K562 (cell line): ENCODE data around the gene EEF2. TPM values are rescaled to one million over a fixed set of nuclear protein-coding genes. Genes with fewer than 3 reads are reported as not detected.
A peak's percentile ranks its signal among the peaks of the same experiment; 100 is the strongest.

Experiments used
- KAT7 ChIP-seq: sonication (generic); formaldehyde crosslinking; IDR thresholded peaks from 2 replicates; pipeline ENCODE4 v1.8.0; 2022; ENCODE audit warnings: missing genetic modification reagents, mild to moderate bottlenecking, borderline replicate concordance
- RBM15 ChIP-seq: fragments of 200-400 bp; formaldehyde crosslinking; IDR thresholded peaks from 2 replicates; pipeline ENCODE4 v1.6.1; 2018; ENCODE audit warnings: mild to moderate bottlenecking, low read length, moderate library complexity; ENCODE audit not compliant: insufficient read depth
- SIN3B ChIP-seq: fragments of 450-650 bp; IDR thresholded peaks from 2 replicates; pipeline ENCODE4 v1.6.1; 2017; ENCODE audit warnings: low read depth, mild to moderate bottlenecking, moderate library complexity
- SIX5 ChIP-seq, 2 experiments: IDR thresholded peaks; 2 replicates each; pipeline ENCODE4 v1.6.1; 2011; ENCODE audit warnings: low read length in 2 of 2, borderline replicate concordance in 1 of 2, low read depth in 1 of 2, mild to moderate bottlenecking in 1 of 2, moderate library complexity in 1 of 2; ENCODE audit not compliant: insufficient read depth in 1 of 2
- ZBTB26 ChIP-seq: fragments of 450-650 bp; formaldehyde crosslinking; IDR thresholded peaks from 2 replicates; pipeline ENCODE4 v1.4.0; 2022; ENCODE audit warnings: missing genetic modification characterization
- ZBTB40 ChIP-seq, 2 experiments: fragments of 450-650 bp in 1 of 2; sonication (generic) in 1 of 2; formaldehyde crosslinking in 1 of 2; IDR thresholded peaks; 2 replicates each; pipeline versions ENCODE4 v1.7.1 to v1.9.0; 2016 to 2022; ENCODE audit warnings: inconsistent platforms in 1 of 2, mild to moderate bottlenecking in 1 of 2, missing genetic modification reagents in 1 of 2
- ZNF165 ChIP-seq: fragments of 250-450 bp; sonication (Bioruptor Pico); IDR thresholded peaks from 2 replicates; pipeline ENCODE4 v1.4.0; 2020; ENCODE audit warnings: borderline replicate concordance
- ZNF431 ChIP-seq: sonication (generic); formaldehyde crosslinking; IDR thresholded peaks from 2 replicates; pipeline ENCODE4 v1.8.0; 2022; ENCODE audit warnings: mild to moderate bottlenecking, missing genetic modification reagents
- ZNF766 ChIP-seq: fragments of 200-800 bp; sonication (Bioruptor generic); conservative IDR thresholded peaks from 2 replicates; pipeline ENCODE4 v1.6.1; 2016; ENCODE audit warnings: missing genetic modification characterization, missing compliant biosample characterization
- polyA plus RNA-seq, 8 experiments: library from polyadenylated mRNA; depleted of rRNA in 4 of 8; stranded (reverse) in 5 of 8; unstranded in 3 of 8; fragments of >200 nt; fragmentation: Nextera tagmentation in 2 of 8; fragmentation: Illumina TruSeq in 1 of 8; extraction: Ambion mirVana in 2 of 8; extraction: Trizol in 1 of 8; gene quantifications; 2 replicates each; pipeline versions ENCODE4 v1.2.1 to v1.2.3, GENCODE V29; 2011 to 2014; ENCODE audit warnings: inconsistent platforms in 1 of 8, missing spikeins in 1 of 8
- total RNA-seq, 7 experiments: library from RNA; depleted of rRNA in 6 of 7; stranded (reverse); fragments of >200 nt in 6 of 7; fragmentation: Illumina TruSeq in 2 of 7; extraction: Trizol in 2 of 7; gene quantifications; 2 replicates each; pipeline versions ENCODE4 v1.2.1 to v1.2.3, GENCODE V29; 2011 to 2021; ENCODE audit warnings: low replicate concordance in 1 of 7
- TF ChIP-seq, protein P1 (sequence below), 2 experiments: fragments of 450-650 bp in 1 of 2; IDR thresholded peaks; 2 replicates each; pipeline ENCODE4 v1.6.1; 2011 to 2017; ENCODE audit warnings: low read depth in 2 of 2, antibody characterized with exemption in 1 of 2, borderline replicate concordance in 1 of 2, low read length in 1 of 2, mild to moderate bottlenecking in 1 of 2, mixed read lengths in 1 of 2; ENCODE audit not compliant: control insufficient read depth in 1 of 2

The EEF2 gene
- total and polyA plus RNA-seq, 9 of the 15 experiments (the other 6 are each of a cell fraction or from before 2014, with no cell fraction given) = 372 to 3,003 (median 1,453) TPM

GRCh38 chr19:3979674-3980352 lies 5.5 kb downstream of the EEF2 start (continued):
- TF ChIP-seq ZBTB40 (IDR thresholded peaks at IDR 0.05) (no peak), ZBTB40 (CRISPR knock-in tag; IDR thresholded peaks at IDR 0.05) (no peak), ZNF766 (CRISPR knock-in tag) (no peak), RBM15 (no peak), ZNF431 (CRISPR knock-in tag) (peak; percentile 40), SIN3B (no peak), KAT7 (CRISPR knock-in tag) (no peak; the same call in 1 of the 2 replicates), ZBTB26 (CRISPR knock-in tag) (no peak), SIX5 (IDR thresholded peaks at IDR 0.05; ENCODE audit: borderline replicate concordance in 1 of 2, insufficient read depth in 1 of 2, low read depth in 1 of 2, low read length in 2 of 2) (no peak), ZNF165 (CRISPR knock-in tag) (no peak)
- TF ChIP-seq, protein P1, sequence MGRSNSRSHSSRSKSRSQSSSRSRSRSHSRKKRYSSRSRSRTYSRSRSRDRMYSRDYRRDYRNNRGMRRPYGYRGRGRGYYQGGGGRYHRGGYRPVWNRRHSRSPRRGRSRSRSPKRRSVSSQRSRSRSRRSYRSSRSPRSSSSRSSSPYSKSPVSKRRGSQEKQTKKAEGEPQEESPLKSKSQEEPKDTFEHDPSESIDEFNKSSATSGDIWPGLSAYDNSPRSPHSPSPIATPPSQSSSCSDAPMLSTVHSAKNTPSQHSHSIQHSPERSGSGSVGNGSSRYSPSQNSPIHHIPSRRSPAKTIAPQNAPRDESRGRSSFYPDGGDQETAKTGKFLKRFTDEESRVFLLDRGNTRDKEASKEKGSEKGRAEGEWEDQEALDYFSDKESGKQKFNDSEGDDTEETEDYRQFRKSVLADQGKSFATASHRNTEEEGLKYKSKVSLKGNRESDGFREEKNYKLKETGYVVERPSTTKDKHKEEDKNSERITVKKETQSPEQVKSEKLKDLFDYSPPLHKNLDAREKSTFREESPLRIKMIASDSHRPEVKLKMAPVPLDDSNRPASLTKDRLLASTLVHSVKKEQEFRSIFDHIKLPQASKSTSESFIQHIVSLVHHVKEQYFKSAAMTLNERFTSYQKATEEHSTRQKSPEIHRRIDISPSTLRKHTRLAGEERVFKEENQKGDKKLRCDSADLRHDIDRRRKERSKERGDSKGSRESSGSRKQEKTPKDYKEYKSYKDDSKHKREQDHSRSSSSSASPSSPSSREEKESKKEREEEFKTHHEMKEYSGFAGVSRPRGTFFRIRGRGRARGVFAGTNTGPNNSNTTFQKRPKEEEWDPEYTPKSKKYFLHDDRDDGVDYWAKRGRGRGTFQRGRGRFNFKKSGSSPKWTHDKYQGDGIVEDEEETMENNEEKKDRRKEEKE (IDR thresholded peaks at IDR 0.05; ENCODE audit: borderline replicate concordance in 1 of 2, control insufficient read depth in 1 of 2, low read depth in 2 of 2, low read length in 1 of 2) = 0 out of 4 replicates have a peak, but pooled peaks of 1 of the 2 experiments have one; percentile 27
